Keratinocyte (primary cell): Measurements from ENCODE around the gene STAM2. TPM values are rescaled to one million over a fixed set of nuclear protein-coding genes. Genes with fewer than 3 reads are reported as not detected.

Source experiments
- DNase-seq: peaks from one replicate; pipeline ENCODE4 v3.0.0-alpha.2; 2011; ENCODE audit warnings: low read depth, missing footprints, low spot score
- FAIRE-seq: peaks from 2 replicates; lab custom pipeline; 2011; peaks lifted over from hg19 to GRCh38; lab: Jason Lieb, UNC
- H2AFZ ChIP-seq: 2 replicates; pipeline ENCODE4 v1.6.0; 2012; ENCODE audit warnings: low read length, control low read depth, inconsistent platforms; ENCODE audit not compliant: control insufficient read depth
- H3K27ac ChIP-seq: 2 replicates; pipeline ENCODE4 v1.5.1; 2011; ENCODE audit warnings: low read length; ENCODE audit not compliant: control insufficient read depth, insufficient read depth
- H3K27me3 ChIP-seq: 3 replicates; pipeline ENCODE4 v1.6.0; 2011; ENCODE audit warnings: low read length; ENCODE audit not compliant: control insufficient read depth, insufficient read depth; ENCODE audit errors: extremely low read depth
- H3K36me3 ChIP-seq, 2 experiments: 2 replicates in 1 of 2; 3 replicates in 1 of 2; pipeline ENCODE4 v1.5.1; 2011; ENCODE audit warnings: low read length in 2 of 2, mild to moderate bottlenecking in 1 of 2; ENCODE audit not compliant: control insufficient read depth in 2 of 2, insufficient read depth in 2 of 2; ENCODE audit errors: extremely low read depth in 1 of 2
- H3K4me1 ChIP-seq: 3 replicates; pipeline ENCODE4 v1.5.1; 2011; ENCODE audit warnings: low read length; ENCODE audit not compliant: control insufficient read depth, insufficient read depth; ENCODE audit errors: extremely low read depth
- H3K4me2 ChIP-seq: 3 replicates; pipeline ENCODE4 v1.6.0; 2011; ENCODE audit warnings: low read depth, low read length; ENCODE audit not compliant: control insufficient read depth, insufficient read depth; ENCODE audit errors: extremely low read depth
- H3K4me3 ChIP-seq, 3 experiments: fragments of 200-600 bp in 1 of 3; sonication (generic) in 1 of 3; 2 replicates in 2 of 3; 3 replicates in 1 of 3; pipeline ENCODE4 v1.5.1; 2011 to 2016; ENCODE audit warnings: low read length in 3 of 3, mild to moderate bottlenecking in 3 of 3, control low read depth in 2 of 3, inconsistent platforms in 1 of 3, low read depth in 1 of 3, mixed read lengths in 1 of 3, mixed run types in 1 of 3, moderate library complexity in 1 of 3; ENCODE audit not compliant: control insufficient read depth in 2 of 3, insufficient read depth in 2 of 3; ENCODE audit errors: extremely low read depth in 1 of 3
- H3K79me2 ChIP-seq: 2 replicates; pipeline ENCODE4 v1.6.0; 2012; ENCODE audit warnings: low read length; ENCODE audit not compliant: control insufficient read depth, insufficient read depth
- H3K9ac ChIP-seq: 3 replicates; pipeline ENCODE4 v1.6.0; 2011; ENCODE audit warnings: low read length; ENCODE audit not compliant: control insufficient read depth, insufficient read depth; ENCODE audit errors: extremely low read depth
- H3K9me1 ChIP-seq: 3 replicates; pipeline ENCODE4 v1.6.0; 2011; ENCODE audit warnings: low read length; ENCODE audit not compliant: control insufficient read depth, insufficient read depth; ENCODE audit errors: extremely low read depth
- H3K9me3 ChIP-seq: 2 replicates; pipeline ENCODE4 v1.5.1; 2012; ENCODE audit warnings: low read depth, low read length; ENCODE audit not compliant: control insufficient read depth
- H4K20me1 ChIP-seq: 3 replicates; pipeline ENCODE4 v1.6.0; 2011; ENCODE audit warnings: low read length; ENCODE audit not compliant: control insufficient read depth, insufficient read depth; ENCODE audit errors: extremely low read depth
- CTCF ChIP-seq, 3 experiments: IDR thresholded peaks in 1 of 3; conservative IDR thresholded peaks in 1 of 3; optimal IDR thresholded peaks in 1 of 3; 2 replicates in 2 of 3; 3 replicates in 1 of 3; pipeline versions ENCODE3 to v1.5.1; 2011; ENCODE audit warnings: low read length in 3 of 3, mild to moderate bottlenecking in 3 of 3, moderate library complexity in 2 of 3, control low read depth in 1 of 3, inconsistent platforms in 1 of 3; ENCODE audit not compliant: insufficient read depth in 2 of 3; ENCODE audit errors: extremely low read depth in 1 of 3
- EZH2 ChIP-seq: IDR thresholded peaks from one replicate; pipeline ENCODE4 v1.6.1; 2012; ENCODE audit warnings: inconsistent platforms, mild to moderate bottlenecking, low read length, moderate library complexity
- dilution Hi-C: fragments of 300-500 bp; cut with MboI; formaldehyde crosslinking; loops from one replicate; pipeline ENCODE4 v1.7.0; 2020; ENCODE audit warnings: low sequenced_read_pairs; ENCODE audit not compliant: extremely low pct_ligation_motif_present
- polyA plus RNA-seq, 5 experiments: library from polyadenylated mRNA; depleted of rRNA in 3 of 5; stranded (reverse) in 3 of 5; stranded (forward) in 1 of 5; unstranded in 1 of 5; fragments of >200 nt; gene quantifications; 1 replicate in 1 of 5; 2 replicates in 3 of 5; 3 replicates in 1 of 5; pipeline versions ENCODE4 v1.2.1 to v1.2.3, GENCODE V29; 2011 to 2012; ENCODE audit warnings: missing spikeins in 2 of 5, low read depth in 1 of 5, low replicate concordance in 1 of 5

STAM2 gene
- polyA plus RNA-seq, 1 donor (not counting 4 experiments of a cell fraction or from before 2014, with no cell fraction given): 20.7 TPM

DNA sequence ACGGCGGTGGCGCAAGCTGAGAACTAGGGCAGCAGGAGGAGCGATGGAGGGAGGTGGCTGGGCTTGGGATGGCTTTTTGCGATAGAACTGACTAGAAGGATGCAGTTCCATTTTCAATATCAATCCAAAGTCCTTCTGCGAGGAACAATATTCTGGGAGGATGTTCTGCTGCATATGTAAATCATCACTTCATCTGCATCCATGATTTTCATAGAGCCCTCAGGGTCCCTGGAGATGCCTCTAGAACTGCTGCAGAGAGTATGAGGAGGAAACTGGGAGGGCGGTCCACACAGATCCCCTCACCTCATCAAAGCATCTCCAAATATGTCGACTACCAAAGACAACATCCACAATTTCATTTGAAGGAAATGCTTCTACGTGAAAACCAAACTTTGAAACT, 97.5 kb downstream of the STAM2 start:
- FAIRE-seq (no peak), DNase-seq (no peak)
- Histone ChIP-seq H3K36me3 (no peaks in the 10 kb centered on the region), H3K79me2 (no peaks in the 10 kb centered on the region), H3K4me2 (no peak overlapping the region), H3K4me1 (no peaks in the 10 kb centered on the region), H3K27ac (no peak overlapping the region), H3K9me1 (no peaks in the 10 kb centered on the region), H3K9me3 (no peaks in the 10 kb centered on the region), H3K9ac (no peak overlapping the region), H3K4me3 (no peak overlapping the region), H3K27me3 (peaks cover 2% of the 10 kb centered on the region), H4K20me1 (no peaks in the 10 kb centered on the region), H2AFZ (no peak overlapping the region)
- dilution Hi-C loops: no loop called here
- no peak for TF ChIP-seq EZH2
- no peak for TF ChIP-seq CTCF (optimal IDR thresholded peaks at IDR 0.05 in 1 of 3, IDR thresholded peaks at IDR 0.05 in 1 of 3, conservative IDR thresholded peaks at IDR 0.05 in 1 of 3; ENCODE audit: extremely low read depth in 1 of 3, insufficient read depth in 2 of 3, low read length in 3 of 3)

DNA sequence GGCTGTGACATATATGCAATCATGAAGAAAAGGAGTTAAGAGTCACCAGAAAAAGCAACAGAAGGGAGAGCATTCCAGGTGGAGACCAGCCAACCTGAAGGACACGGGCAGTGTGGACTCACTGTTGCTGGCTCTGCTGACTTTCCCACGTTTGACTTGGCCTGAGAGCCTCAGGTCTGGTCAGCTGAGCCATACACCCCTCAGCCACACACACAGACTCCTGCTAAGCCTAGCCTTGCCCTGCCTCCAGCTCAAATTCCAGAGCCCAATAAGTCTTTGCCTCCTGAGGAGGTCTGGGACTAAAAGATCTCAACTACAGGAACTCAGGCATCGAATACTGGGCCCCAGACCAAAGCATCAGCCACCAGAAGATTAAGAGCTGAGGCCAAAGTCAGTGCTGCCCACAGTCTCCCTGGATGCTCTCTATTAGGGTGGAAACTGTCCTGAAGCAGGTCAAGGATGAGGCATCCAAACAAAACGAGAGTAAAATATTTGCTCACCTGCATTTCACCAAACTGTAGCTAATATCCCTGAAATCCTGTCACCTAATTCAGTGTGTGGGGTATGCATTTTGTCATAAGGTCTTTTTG, 100.0 kb downstream of the STAM2 start:
- Histone ChIP-seq H2AFZ (no peak overlapping the region), H3K9me1 (no peaks in the 10 kb centered on the region), H3K4me3 (no peak overlapping the region), H3K9ac (no peak overlapping the region), H3K36me3 (no peaks in the 10 kb centered on the region), H3K9me3 (no peaks in the 10 kb centered on the region), H3K79me2 (no peaks in the 10 kb centered on the region), H3K27me3 (no peaks in the 10 kb centered on the region), H4K20me1 (no peaks in the 10 kb centered on the region), H3K4me2 (no peak overlapping the region), H3K27ac (no peak overlapping the region), H3K4me1 (no peaks in the 10 kb centered on the region)
- dilution Hi-C loops: no loop called here
- TF ChIP-seq CTCF (optimal IDR thresholded peaks at IDR 0.05 in 1 of 3, IDR thresholded peaks at IDR 0.05 in 1 of 3, conservative IDR thresholded peaks at IDR 0.05 in 1 of 3; ENCODE audit: extremely low read depth in 1 of 3, insufficient read depth in 2 of 3, low read length in 3 of 3): no peak
- no peak for FAIRE-seq
- DNase-seq: no peak
